Endothelial cell (in vitro differentiated cells): Measurements from ENCODE around the gene PLCB1. TPM values are rescaled to one million over a fixed set of nuclear protein-coding genes. Genes with fewer than 3 reads are reported as not detected.

Experiments used
- DNase-seq: peaks from one replicate; pipeline ENCODE4 v3.0.0; 2021; ENCODE audit warnings: low spot score
- H3K27ac Mint-ChIP-seq: one replicate; pipeline ENCODE4 v1.8.0; 2021; ENCODE audit warnings: mixed read lengths, inconsistent platforms; ENCODE audit not compliant: unreplicated experiment
- H3K27me3 Mint-ChIP-seq: one replicate; pipeline ENCODE4 v1.8.0; 2021; ENCODE audit warnings: mild to moderate bottlenecking, moderate library complexity, mixed read lengths, inconsistent platforms; ENCODE audit not compliant: unreplicated experiment
- H3K36me3 Mint-ChIP-seq: one replicate; pipeline ENCODE4 v1.8.0; 2021; ENCODE audit warnings: mild to moderate bottlenecking, low read depth, mixed read lengths, inconsistent platforms; ENCODE audit not compliant: unreplicated experiment
- H3K4me1 Mint-ChIP-seq: one replicate; pipeline ENCODE4 v1.8.0; 2021; ENCODE audit warnings: mild to moderate bottlenecking, mixed read lengths, inconsistent platforms; ENCODE audit not compliant: unreplicated experiment
- H3K4me3 Mint-ChIP-seq: one replicate; pipeline ENCODE4 v1.8.0; 2021; ENCODE audit warnings: mild to moderate bottlenecking, mixed read lengths, inconsistent platforms; ENCODE audit not compliant: unreplicated experiment
- H3K9me3 Mint-ChIP-seq: one replicate; pipeline ENCODE4 v1.8.0; 2021; ENCODE audit warnings: mixed read lengths, inconsistent platforms; ENCODE audit not compliant: unreplicated experiment
- total RNA-seq: library from RNA; stranded (reverse); fragmentation: NEBNext Ultra II Directional; extraction: Animal tissue kit (Norgen Biotek cat#: 25700); gene quantifications from one replicate; pipeline ENCODE4 v1.2.1, GENCODE V29; 2021; ENCODE audit not compliant: unreplicated experiment
- TF ChIP-seq, protein P1 (sequence below): fragments of 200-600 bp; sonication (generic); IDR thresholded peaks from one replicate; pipeline ENCODE4 v1.5.0; 2021; ENCODE audit warnings: antibody characterized with exemption; ENCODE audit not compliant: unreplicated experiment

Gene PLCB1
- total RNA-seq, 1 donor from 2014 or later: 8.1 TPM

DNA sequence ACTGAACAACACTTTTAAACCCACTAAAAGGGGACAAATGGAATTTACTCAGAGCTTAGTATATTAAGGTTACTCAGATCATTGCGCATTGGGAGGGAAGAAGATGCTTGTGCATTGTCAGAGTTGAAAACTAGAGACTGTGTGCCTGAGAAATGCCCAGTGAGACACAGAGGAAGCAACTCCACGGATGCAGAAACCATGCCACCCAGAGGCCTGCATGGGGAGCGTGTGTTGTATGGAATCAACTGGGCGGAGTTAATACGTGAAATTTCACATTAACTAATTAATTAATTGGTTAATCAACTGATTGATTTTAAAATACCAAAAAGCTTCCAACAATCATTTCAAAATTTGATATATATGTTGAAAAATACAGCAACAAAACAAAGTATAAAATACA, 391.6 kb downstream of the PLCB1 start:
- no peaks in the 10 kb centered on the region for H3K9me3 Mint-ChIP-seq
- TF ChIP-seq, protein P1, sequence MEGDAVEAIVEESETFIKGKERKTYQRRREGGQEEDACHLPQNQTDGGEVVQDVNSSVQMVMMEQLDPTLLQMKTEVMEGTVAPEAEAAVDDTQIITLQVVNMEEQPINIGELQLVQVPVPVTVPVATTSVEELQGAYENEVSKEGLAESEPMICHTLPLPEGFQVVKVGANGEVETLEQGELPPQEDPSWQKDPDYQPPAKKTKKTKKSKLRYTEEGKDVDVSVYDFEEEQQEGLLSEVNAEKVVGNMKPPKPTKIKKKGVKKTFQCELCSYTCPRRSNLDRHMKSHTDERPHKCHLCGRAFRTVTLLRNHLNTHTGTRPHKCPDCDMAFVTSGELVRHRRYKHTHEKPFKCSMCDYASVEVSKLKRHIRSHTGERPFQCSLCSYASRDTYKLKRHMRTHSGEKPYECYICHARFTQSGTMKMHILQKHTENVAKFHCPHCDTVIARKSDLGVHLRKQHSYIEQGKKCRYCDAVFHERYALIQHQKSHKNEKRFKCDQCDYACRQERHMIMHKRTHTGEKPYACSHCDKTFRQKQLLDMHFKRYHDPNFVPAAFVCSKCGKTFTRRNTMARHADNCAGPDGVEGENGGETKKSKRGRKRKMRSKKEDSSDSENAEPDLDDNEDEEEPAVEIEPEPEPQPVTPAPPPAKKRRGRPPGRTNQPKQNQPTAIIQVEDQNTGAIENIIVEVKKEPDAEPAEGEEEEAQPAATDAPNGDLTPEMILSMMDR: no peak
- H3K27me3 Mint-ChIP-seq: no peaks in the 10 kb centered on the region
- peaks cover 14% of the 10 kb centered on the region for H3K4me1 Mint-ChIP-seq
- no peak overlapping the region for H3K4me3 Mint-ChIP-seq
- no peak for DNase-seq
- H3K27ac Mint-ChIP-seq: no peak overlapping the region
- H3K36me3 Mint-ChIP-seq: no peaks in the 10 kb centered on the region

DNA sequence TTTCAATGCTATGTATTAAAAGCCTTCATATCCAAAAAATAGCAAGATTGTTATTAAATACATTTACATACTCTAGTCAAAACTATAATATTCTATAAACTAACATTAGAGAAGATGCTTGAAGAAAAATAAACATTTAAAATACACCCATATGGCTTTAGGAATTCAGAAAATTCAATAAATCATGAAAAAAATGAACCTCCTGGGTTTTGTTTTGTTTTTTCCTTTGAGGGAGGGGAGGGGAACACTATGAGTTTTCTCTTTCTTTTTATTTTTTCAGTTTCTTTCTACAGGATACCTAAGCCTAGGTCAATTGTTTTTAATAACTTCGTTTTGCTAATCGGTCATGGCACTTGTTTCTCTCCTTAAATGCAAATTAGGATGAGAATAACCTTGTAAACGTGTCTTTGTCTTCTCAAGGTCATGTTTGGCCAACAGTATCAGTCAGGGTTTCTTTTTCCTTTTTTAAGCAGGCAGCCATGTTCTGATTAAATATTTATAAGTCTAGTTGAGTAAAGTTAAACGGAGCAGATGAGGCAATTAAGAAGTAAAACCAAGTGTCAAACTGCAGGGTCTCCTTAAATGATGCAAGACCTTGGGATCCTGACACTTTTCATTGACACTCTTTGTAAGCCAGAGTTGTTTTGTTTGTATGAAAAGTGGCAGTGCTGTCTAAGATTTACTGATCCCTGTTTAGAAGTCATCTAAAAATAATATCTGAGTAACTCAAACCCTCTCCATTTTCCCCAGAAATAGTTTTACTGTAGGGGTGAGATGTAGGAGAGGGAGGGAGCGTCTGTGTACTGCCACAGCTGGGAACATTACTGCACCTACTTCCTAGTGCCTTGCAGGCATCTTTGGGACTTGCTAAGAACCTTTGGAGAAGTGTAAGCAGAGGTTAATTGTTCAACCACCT, 392.3 kb downstream of the PLCB1 start:
- DNase-seq: no peak
- TF ChIP-seq, protein P1: no peak
- no peak overlapping the region for H3K27ac Mint-ChIP-seq
- peaks cover 7% of the 10 kb centered on the region for H3K4me1 Mint-ChIP-seq
- no peaks in the 10 kb centered on the region for H3K27me3 Mint-ChIP-seq
- H3K9me3 Mint-ChIP-seq: no peaks in the 10 kb centered on the region
- H3K36me3 Mint-ChIP-seq: no peaks in the 10 kb centered on the region
- no peak overlapping the region for H3K4me3 Mint-ChIP-seq

GRCh38 chr20:8525017-8525343, 392.9 kb downstream of the PLCB1 start:
- Mint-ChIP-seq H3K27ac (no peak overlapping the region), H3K4me1 (peaks cover 1% of the 10 kb centered on the region), H3K4me3 (no peak overlapping the region), H3K9me3 (no peaks in the 10 kb centered on the region), H3K36me3 (no peaks in the 10 kb centered on the region), H3K27me3 (no peaks in the 10 kb centered on the region)
- no peak for DNase-seq
- TF ChIP-seq, protein P1: no peak

GRCh38 chr20:8526610-8527009, 394.5 kb downstream of the PLCB1 start:
- H3K27me3 Mint-ChIP-seq: no peaks in the 10 kb centered on the region
- no peak for DNase-seq
- no peak overlapping the region for H3K4me3 Mint-ChIP-seq
- TF ChIP-seq, protein P1: no peak
- no peaks in the 10 kb centered on the region for H3K36me3 Mint-ChIP-seq
- H3K4me1 Mint-ChIP-seq: no peaks in the 10 kb centered on the region
- no peak overlapping the region for H3K27ac Mint-ChIP-seq
- H3K9me3 Mint-ChIP-seq: no peaks in the 10 kb centered on the region

- Mint-ChIP-seq H3K4me3 (no peak overlapping the region), H3K36me3 (no peaks in the 10 kb centered on the region), H3K27ac (no peak overlapping the region), H3K4me1 (no peaks in the 10 kb centered on the region), H3K9me3 (no peaks in the 10 kb centered on the region), H3K27me3 (no peaks in the 10 kb centered on the region)
- DNase-seq: no peak
- TF ChIP-seq, protein P1: no peak
Measured at GRCh38 chr20:8527998-8528723, 396.1 kb downstream of the PLCB1 start.
